Measurements from ENCODE around the gene CAPN1. TPM values are rescaled to one million over a fixed set of nuclear protein-coding genes. Genes with fewer than 3 reads are reported as not detected.

Gene CAPN1
- polyA plus RNA-seq, 1 of the 3 experiments (the other 2 are of a cell fraction): 92.2 TPM

GRCh38 chr11:65136515-65137096 is 45.1 kb upstream of the CAPN1 start:
- Histone ChIP-seq H3F3A (replicated peaks; ENCODE audit: insufficient read depth) (no peaks in the 10 kb centered on the region), H3K9ac (no peak overlapping the region), H3K4me2 (no peak overlapping the region), H3K4me3 (ENCODE audit: low read depth in 2 of 2, low read length in 1 of 2) (no peak overlapping the region), H3K27ac (ENCODE audit: low read depth in 2 of 2, low read length in 1 of 2) (no peak overlapping the region), H4K20me1 (ENCODE audit: insufficient read depth) (no peaks in the 10 kb centered on the region; the same call in 1 of the 2 replicates), H3K9me2 (no peaks in the 10 kb centered on the region), H3K79me2 (ENCODE audit: insufficient read depth) (peaks cover 27% of the 10 kb centered on the region; the same call in 1 of the 2 replicates), H3K27me3 (ENCODE audit: insufficient read depth) (0 out of 2 replicates have a peak, but pooled peaks cover 6% of the 10 kb centered on the region), H3K36me3 (replicated peaks in 1 of 2; ENCODE audit: control insufficient read depth in 1 of 2, insufficient read depth in 2 of 2, low read length in 1 of 2) (peaks cover 10% of the 10 kb centered on the region in 2 experiments), H3K9me3 (no peaks in the 10 kb centered on the region), H3K4me1 (ENCODE audit: control insufficient read depth in 1 of 2, insufficient read depth in 2 of 2, low read depth in 1 of 2, low read length in 1 of 2) (peaks cover 0 to 28% of the 10 kb centered on the region in 2 experiments; a peak in 2 of 4 replicates), H2AFZ (ENCODE audit: low read depth) (no peak overlapping the region)
- DNase-seq: no peak
- ChIA-PET POLR2A (no interaction called here), CTCF (interaction anchor here (0.6 to 4.2 kb wide), 7 partner anchors 12 to 1542 kb away, joined by 3 to 27 read pairs (median 6); partner anchors contain the start of genes CAPN1, CDC42EP2 and ZNHIT2)
- WGBS (ENCODE audit: low lambda C conversion rate): 94% methylated on average over 15 of the region's 15 CpGs
- no peak for TF ChIP-seq FOXM1 (IDR thresholded peaks at IDR 0.05; ENCODE audit: low read depth)
- TF ChIP-seq ELF1 (IDR thresholded peaks at IDR 0.05): no peak
- TF ChIP-seq FOSL2 (IDR thresholded peaks at IDR 0.05; ENCODE audit: borderline replicate concordance, low read depth): no peak
- TF ChIP-seq CHD2 (IDR thresholded peaks at IDR 0.05; ENCODE audit: low read length, partially characterized antibody): no peak
- TF ChIP-seq SIN3A (IDR thresholded peaks at IDR 0.05; ENCODE audit: borderline replicate concordance, low read depth, low read length): no peak
- TF ChIP-seq GATA2 (CRISPR knock-in tag; IDR thresholded peaks at IDR 0.05): no peak
- TF ChIP-seq GABPA (IDR thresholded peaks at IDR 0.05; ENCODE audit: low read depth): no peak
- TF ChIP-seq JUND (IDR thresholded peaks at IDR 0.05): no peak
- no peak for TF ChIP-seq RAD21 (IDR thresholded peaks at IDR 0.05; ENCODE audit: low read length)
- no peak for TF ChIP-seq TAF1 (IDR thresholded peaks at IDR 0.05; ENCODE audit: borderline replicate concordance, low read depth, low read length)
- TF ChIP-seq RXRA (IDR thresholded peaks at IDR 0.05; ENCODE audit: borderline replicate concordance, low read depth): no peak
- no peak for TF ChIP-seq TEAD4 (IDR thresholded peaks at IDR 0.05; ENCODE audit: borderline replicate concordance, insufficient read depth)
- no peak for TF ChIP-seq TCF12 (IDR thresholded peaks at IDR 0.05)
- no peak for TF ChIP-seq RFX5 (IDR thresholded peaks at IDR 0.05; ENCODE audit: low read length)
- no peak for TF ChIP-seq NFIC (IDR thresholded peaks at IDR 0.05; ENCODE audit: borderline replicate concordance)

- H3K36me3 ChIP-seq (replicated peaks in 1 of 2; ENCODE audit: control insufficient read depth in 1 of 2, insufficient read depth in 2 of 2, low read length in 1 of 2): no peaks in the 10 kb centered on the region
- DNase-seq: no peak
- no peaks in the 10 kb centered on the region for H3K9me2 ChIP-seq
- no peaks in the 10 kb centered on the region for H3F3A ChIP-seq (replicated peaks; ENCODE audit: insufficient read depth)
- 0 out of 2 replicates have a peak, but pooled peaks cover 6% of the 10 kb centered on the region for H3K27me3 ChIP-seq (ENCODE audit: insufficient read depth)
- no peaks in the 10 kb centered on the region for H4K20me1 ChIP-seq (ENCODE audit: insufficient read depth)
- H3K79me2 ChIP-seq (ENCODE audit: insufficient read depth): no peaks in the 10 kb centered on the region
- H3K9ac ChIP-seq: no peak overlapping the region
- ChIA-PET CTCF (no interaction called here), POLR2A (no interaction called here)
- H3K27ac ChIP-seq (ENCODE audit: low read depth in 2 of 2, low read length in 1 of 2): no peak overlapping the region
- 64% methylated on average over 7 of the region's 7 CpGs for WGBS (ENCODE audit: low lambda C conversion rate)
- H3K4me2 ChIP-seq: no peak overlapping the region
- H3K4me1 ChIP-seq (ENCODE audit: control insufficient read depth in 1 of 2, insufficient read depth in 2 of 2, low read depth in 1 of 2, low read length in 1 of 2): no peaks in the 10 kb centered on the region
- no peak overlapping the region for H2AFZ ChIP-seq (ENCODE audit: low read depth)
- no peak overlapping the region for H3K4me3 ChIP-seq (ENCODE audit: low read depth in 2 of 2, low read length in 1 of 2)
- H3K9me3 ChIP-seq: no peaks in the 10 kb centered on the region
- TF ChIP-seq GABPA (IDR thresholded peaks at IDR 0.05; ENCODE audit: low read depth) (no peak), RCOR1 (IDR thresholded peaks at IDR 0.05; ENCODE audit: low read length) (no peak), REST (IDR thresholded peaks at IDR 0.05; ENCODE audit: low read depth, low read length) (no peak), MAX (IDR thresholded peaks at IDR 0.05; ENCODE audit: low read depth) (no peak), TCF12 (IDR thresholded peaks at IDR 0.05) (no peak), GATA2 (CRISPR knock-in tag; IDR thresholded peaks at IDR 0.05) (no peak), FOXM1 (IDR thresholded peaks at IDR 0.05; ENCODE audit: low read depth) (no peak), FOSL2 (IDR thresholded peaks at IDR 0.05; ENCODE audit: borderline replicate concordance, low read depth) (no peak)
Observed at GRCh38 chr11:65141896-65142494, 39.7 kb upstream of the CAPN1 start.
